Activated CD8-positive, alpha-beta T cell treated with anti-CD3 and anti-CD28 coated beads for 36 hours (primary cell): ENCODE measurements around the gene HAAO. TPM values are rescaled to one million over a fixed set of nuclear protein-coding genes. Genes with fewer than 3 reads are reported as not detected.
"Not testable (repeated sequence)": the region's sequence is repeated elsewhere in the genome, so short reads cannot be mapped to it uniquely, and the experiment has no call there.

Source experiments
- ATAC-seq: fragments of 200-7000 bp; cut with Tn5 transposase; one replicate; pipeline ENCODE4 v1.10.0; 2021; ENCODE audit warnings: mild to moderate bottlenecking, moderate library complexity
- CTCF ChIA-PET: fragments of 350-600 bp; sonication (Branson Sonifier 250); formaldehyde crosslinking; loops from one replicate; lab custom pipeline; 2021; ENCODE audit warnings: antibody characterized with exemption; lab: Charles Lee
- POLR2A ChIA-PET: fragments of 350-600 bp; sonication (Branson Sonifier 250); formaldehyde crosslinking; loops from one replicate; lab custom pipeline; 2021; ENCODE audit warnings: antibody characterized with exemption; lab: Charles Lee
- DNase-seq: peaks from one replicate; pipeline ENCODE4 v3.0.0-alpha.2; 2020
- H3K27ac Mint-ChIP-seq: one replicate; pipeline ENCODE4 v1.8.0; 2021; ENCODE audit warnings: mild to moderate bottlenecking, mixed read lengths
- H3K27me3 Mint-ChIP-seq: one replicate; pipeline ENCODE4 v1.8.0; 2021; ENCODE audit warnings: mixed read lengths
- H3K36me3 Mint-ChIP-seq: one replicate; pipeline ENCODE4 v1.8.0; 2021; ENCODE audit warnings: low read depth, mixed read lengths
- H3K4me1 Mint-ChIP-seq: one replicate; pipeline ENCODE4 v1.8.0; 2021; ENCODE audit warnings: low read depth, mixed read lengths
- H3K4me3 Mint-ChIP-seq: one replicate; pipeline ENCODE4 v1.8.0; 2021; ENCODE audit warnings: mild to moderate bottlenecking, moderate library complexity, mixed read lengths
- H3K9me3 Mint-ChIP-seq: one replicate; pipeline ENCODE4 v1.8.0; 2021; ENCODE audit warnings: mixed read lengths
- CTCF ChIP-seq: fragments of 200-600 bp; IDR thresholded peaks from one replicate; pipeline ENCODE4 v1.8.0; 2022; ENCODE audit warnings: antibody characterized with exemption, mild to moderate bottlenecking
- intact Hi-C: fragments of 100-400 bp; cut with micrococcal nuclease; formaldehyde crosslinking; loops from one replicate; pipeline ENCODE4 v1.10.0; 2022
- total RNA-seq, 2 experiments: library from RNA; stranded (reverse); gene quantifications; one replicate each; pipeline ENCODE4 v1.2.3, GENCODE V29; 2021

The HAAO gene
- total RNA-seq, 2 experiments from 2014 or later = 0.63 to 1.0 TPM

GRCh38 chr2:42838133-42838532 lies 45.8 kb upstream of the HAAO start:
- Mint-ChIP-seq H3K4me3 (no peak overlapping the region), H3K27me3 (no peaks in the 10 kb centered on the region), H3K4me1 (no peaks in the 10 kb centered on the region), H3K9me3 (no peaks in the 10 kb centered on the region), H3K36me3 (no peaks in the 10 kb centered on the region), H3K27ac (no peak overlapping the region)
- ChIA-PET CTCF (interaction anchor here (1.1 to 4.5 kb wide), 4 partner anchors 10 to 25 kb away, joined by 3 to 25 read pairs (median 6); no protein-coding TSS in a partner anchor), POLR2A (no interaction called here)
- no peak for TF ChIP-seq CTCF
- no peak for ATAC-seq
- DNase-seq = no peak
- intact Hi-C loops = no loop called here

- ChIA-PET CTCF (interaction anchor here (1.5 to 4.5 kb wide), 2 partner anchors 8 to 100 kb away, joined by 3 to 25 read pairs; no protein-coding TSS in a partner anchor), POLR2A (no interaction called here)
- ATAC-seq = no peak
- Mint-ChIP-seq H3K36me3 (no peaks in the 10 kb centered on the region), H3K9me3 (no peaks in the 10 kb centered on the region), H3K27ac (no peak overlapping the region), H3K27me3 (no peaks in the 10 kb centered on the region), H3K4me1 (no peaks in the 10 kb centered on the region), H3K4me3 (no peak overlapping the region)
- intact Hi-C loops = no loop called here
- TF ChIP-seq CTCF = no peak
- DNase-seq = no peak
Measured at GRCh38 chr2:42835577-42836371, 43.4 kb upstream of the HAAO start.

- no peak for ATAC-seq
- no peak overlapping the region for H3K4me3 Mint-ChIP-seq
Measured at GRCh38 chr2:42834161-42834560, 41.8 kb upstream of the HAAO start.

GRCh38 chr2:42832289-42832634 lies 39.9 kb upstream of the HAAO start:
- DNase-seq = no peak
- Mint-ChIP-seq H3K9me3 (no peaks in the 10 kb centered on the region), H3K4me1 (peaks cover 14% of the 10 kb centered on the region), H3K27me3 (no peaks in the 10 kb centered on the region), H3K4me3 (no peak overlapping the region), H3K27ac (no peak overlapping the region), H3K36me3 (no peaks in the 10 kb centered on the region)
- CTCF ChIA-PET = interaction anchor here (1.3 to 2.0 kb wide), 3 partner anchors 15 to 397 kb away, joined by 4 to 6 read pairs (median 5); no protein-coding TSS in a partner anchor
- POLR2A ChIA-PET = no interaction called here
- intact Hi-C loops = no loop called here
- no peak for ATAC-seq
- no peak for TF ChIP-seq CTCF

More at GRCh38 chr2:42834161-42834560, 41.8 kb upstream of the HAAO start:
- H3K27me3 Mint-ChIP-seq = no peaks in the 10 kb centered on the region
- TF ChIP-seq CTCF = no peak
- no peak for DNase-seq
- H3K9me3 Mint-ChIP-seq = no peaks in the 10 kb centered on the region
- H3K4me1 Mint-ChIP-seq = no peaks in the 10 kb centered on the region
- CTCF ChIA-PET = interaction anchor here (1.1 kb wide), 1 partner anchor 651 kb away, joined by 3 read pairs; no protein-coding TSS in a partner anchor
- intact Hi-C loops = no loop called here
- POLR2A ChIA-PET = no interaction called here
- H3K27ac Mint-ChIP-seq = no peak overlapping the region
- H3K36me3 Mint-ChIP-seq = no peaks in the 10 kb centered on the region

- POLR2A ChIA-PET = interaction anchor here (0.6 kb wide), 1 partner anchor 390 kb away, joined by 3 read pairs; no protein-coding TSS in a partner anchor
- intact Hi-C loops, H3K27me3 Mint-ChIP-seq, H3K4me3 Mint-ChIP-seq, ATAC-seq, DNase-seq, H3K9me3 Mint-ChIP-seq, H3K27ac Mint-ChIP-seq, H3K36me3 Mint-ChIP-seq: not testable (repeated sequence)
- CTCF ChIA-PET = interaction anchor here (0.8 to 4.6 kb wide), 6 partner anchors 16 to 777 kb away, joined by 3 to 36 read pairs (median 4); no protein-coding TSS in a partner anchor
- H3K4me1 Mint-ChIP-seq = peaks cover 16% of the 10 kb centered on the region
Measured at GRCh38 chr2:42831575-42832288, 39.3 kb upstream of the HAAO start.
